Kidney capillary endothelial cell (primary cell): ENCODE data around the gene SEPTIN8.

Source experiments
- DNase-seq: peaks from one replicate; pipeline ENCODE4 v3.0.0-alpha.2; 2018; ENCODE audit warnings: low spot score

SEPTIN8 gene

DNA sequence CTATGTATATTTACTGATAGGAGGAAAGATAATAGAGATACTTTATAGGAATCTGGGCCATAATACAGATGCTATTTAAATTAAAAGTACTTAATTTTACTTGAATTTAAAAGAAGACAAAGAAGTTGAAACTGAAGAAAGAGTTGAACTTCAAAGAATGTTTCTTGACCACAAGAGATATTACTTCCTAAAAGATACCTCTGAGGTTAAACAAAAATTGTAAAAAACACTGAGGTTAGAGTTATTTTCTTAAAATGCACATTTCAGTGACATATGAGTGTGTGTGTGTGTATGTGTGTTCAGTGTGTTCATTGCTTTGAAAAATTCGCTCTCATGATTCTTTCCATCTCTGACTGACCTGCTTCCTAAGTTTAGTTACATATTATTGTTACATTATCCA lies 3.5 kb upstream of the SEPTIN8 start:
- no peak for DNase-seq

DNA sequence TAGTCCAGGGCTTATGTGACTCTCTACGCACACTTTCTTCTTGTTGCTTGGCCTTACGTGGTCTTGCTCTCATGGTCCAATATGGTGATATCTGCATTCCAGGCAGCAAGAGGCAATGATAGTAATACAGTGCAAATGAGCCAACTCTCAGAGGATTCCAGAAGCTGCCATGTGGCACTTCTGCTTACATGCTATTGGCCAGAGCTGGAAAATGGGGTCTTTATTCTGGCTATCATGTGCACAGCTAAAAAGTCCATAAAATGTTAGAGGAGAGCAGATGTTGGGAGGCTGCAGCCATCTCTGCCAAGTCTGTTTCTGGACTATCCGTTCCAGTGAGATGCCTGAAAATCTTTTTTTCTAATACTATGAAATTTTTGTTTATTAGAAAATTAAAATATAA lies 2.9 kb upstream of the SEPTIN8 start:
- no peak for DNase-seq

DNA sequence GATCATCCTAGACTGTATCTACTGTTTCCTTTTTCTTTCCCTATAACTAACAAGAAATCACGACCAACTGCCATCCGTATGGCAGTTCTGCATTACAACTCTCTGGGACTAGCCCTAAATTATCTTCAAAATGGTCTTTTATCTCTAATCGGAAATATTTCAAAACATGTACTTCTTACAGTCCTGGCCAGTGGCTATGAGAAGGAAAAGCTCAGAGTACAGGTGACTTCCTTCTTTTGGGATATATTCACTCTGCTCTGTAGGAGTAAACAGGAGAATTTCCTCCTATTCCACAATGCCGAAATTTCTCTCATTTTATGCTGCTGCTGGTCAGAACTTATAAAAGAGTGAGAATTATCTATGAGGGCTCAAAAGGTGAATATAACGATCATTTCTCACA lies 1.8 kb upstream of the SEPTIN8 start:
- no peak for DNase-seq

DNA sequence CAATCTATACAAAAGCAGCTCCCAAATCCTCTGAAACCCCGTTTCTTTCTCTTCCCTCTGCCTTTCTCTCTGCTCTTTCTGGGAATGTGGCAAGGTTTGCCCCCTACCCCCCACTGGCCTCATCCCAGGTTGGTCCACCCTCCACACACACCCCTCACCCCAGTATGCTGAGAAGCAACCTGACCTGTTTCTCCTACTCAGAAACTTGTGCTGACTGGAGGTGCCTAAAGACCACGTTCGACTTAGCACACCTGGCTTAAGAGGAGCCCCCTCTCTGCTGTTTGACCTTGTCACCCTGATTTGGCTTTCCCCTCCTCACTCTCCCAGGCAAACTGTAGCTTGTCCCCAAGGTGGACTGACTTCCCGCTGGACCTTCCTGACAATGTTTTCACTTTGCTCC lies 1.1 kb upstream of the SEPTIN8 start:
- no peak for DNase-seq

DNA sequence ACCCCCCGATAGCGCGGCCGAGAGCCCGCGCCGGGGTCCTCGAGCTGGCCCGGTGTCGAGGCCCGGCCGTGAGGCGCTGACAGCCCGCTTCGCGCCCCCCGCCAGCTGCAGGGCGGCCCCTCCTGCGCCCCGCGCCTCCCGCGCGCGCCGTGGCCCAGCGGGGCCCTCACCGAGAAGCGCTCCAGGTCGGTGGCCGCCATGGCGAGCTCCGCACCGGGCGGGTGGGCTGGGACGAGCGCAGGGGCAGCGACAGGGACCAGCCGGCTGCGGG lies 166 bp downstream of the SEPTIN8 start:
- DNase-seq = no peak

DNA sequence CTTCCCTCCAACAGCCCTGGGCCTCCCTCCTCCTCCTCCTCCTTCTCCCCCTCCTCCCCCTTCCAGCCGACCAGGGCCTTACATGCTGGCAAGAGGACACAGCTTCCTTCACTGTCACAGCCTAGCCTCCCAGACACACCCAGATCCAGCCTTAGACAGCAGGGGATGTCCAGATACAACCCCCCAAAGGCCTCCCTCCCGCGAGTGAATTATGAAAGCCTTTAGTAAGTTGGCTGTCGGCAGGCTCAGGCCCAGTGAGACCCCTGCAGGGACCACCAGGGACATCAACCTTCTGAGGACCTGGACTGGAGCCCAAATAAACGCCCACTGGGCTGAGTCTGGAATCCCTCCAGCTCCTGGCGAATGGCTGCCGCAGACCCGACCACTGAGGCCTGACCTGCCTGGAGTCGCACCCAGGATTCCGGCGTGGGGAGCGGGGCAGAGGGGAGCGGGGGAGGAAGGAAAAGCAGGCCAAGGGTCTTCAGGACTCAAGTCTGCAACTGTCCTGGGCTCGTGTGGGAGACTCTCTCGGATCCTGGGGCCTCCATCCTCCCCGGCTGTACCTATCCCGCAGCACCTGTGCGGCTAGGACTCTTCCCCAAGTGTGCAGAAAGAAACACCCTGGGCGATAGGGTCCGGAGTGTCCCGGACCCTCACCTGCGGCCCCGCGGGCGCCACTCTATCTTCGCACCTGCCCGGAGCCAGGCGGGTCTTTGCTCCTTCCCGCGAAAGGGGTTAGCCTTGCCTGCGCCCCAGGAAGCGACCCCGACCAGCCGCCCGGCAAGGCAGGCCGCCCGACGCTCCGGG lies 705 bp downstream of the SEPTIN8 start:
- DNase-seq = no peak

DNA sequence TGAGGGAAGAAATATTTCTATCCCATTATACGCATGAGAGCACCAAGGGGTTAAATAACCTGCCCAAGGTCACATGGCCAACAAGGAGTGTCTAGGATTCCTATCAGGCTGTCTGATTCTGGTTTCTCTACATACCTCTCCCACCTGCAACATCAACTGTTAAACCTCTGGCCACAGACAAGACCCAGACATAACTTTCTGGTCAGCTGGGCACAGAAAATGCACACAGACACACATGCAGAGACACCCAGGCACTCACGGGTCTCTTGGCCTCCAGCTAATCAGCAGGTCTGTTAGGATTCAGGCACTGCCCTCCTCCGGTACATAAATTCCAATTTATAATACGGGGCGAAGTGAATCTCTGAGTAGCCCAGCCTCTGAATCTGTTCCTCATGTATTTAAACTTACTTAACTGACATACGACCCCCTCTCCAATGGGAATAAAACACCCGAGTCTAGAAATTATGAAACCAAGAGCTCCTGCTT lies 1.5 kb downstream of the SEPTIN8 start:
- no peak for DNase-seq

DNA sequence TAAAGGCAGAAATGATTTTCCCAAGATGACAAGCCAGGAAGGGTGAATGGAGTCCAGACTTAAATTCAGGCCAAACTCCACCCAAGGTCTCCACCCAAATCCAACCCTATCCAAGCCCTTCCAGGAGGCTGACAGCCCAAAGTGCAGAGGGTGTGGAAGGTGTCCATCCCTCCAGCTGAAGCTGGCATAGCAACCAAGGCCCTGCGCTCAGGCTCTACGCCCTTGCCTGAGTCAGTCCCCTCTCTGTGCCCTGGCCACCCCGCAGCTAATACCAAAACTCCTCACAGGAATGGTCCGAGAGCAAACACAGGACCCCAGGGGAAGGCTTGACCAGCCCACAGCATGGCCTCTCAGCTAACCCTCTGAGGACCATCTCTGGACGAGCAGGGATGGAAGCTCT lies 2.1 kb downstream of the SEPTIN8 start:
- DNase-seq = no peak

DNA sequence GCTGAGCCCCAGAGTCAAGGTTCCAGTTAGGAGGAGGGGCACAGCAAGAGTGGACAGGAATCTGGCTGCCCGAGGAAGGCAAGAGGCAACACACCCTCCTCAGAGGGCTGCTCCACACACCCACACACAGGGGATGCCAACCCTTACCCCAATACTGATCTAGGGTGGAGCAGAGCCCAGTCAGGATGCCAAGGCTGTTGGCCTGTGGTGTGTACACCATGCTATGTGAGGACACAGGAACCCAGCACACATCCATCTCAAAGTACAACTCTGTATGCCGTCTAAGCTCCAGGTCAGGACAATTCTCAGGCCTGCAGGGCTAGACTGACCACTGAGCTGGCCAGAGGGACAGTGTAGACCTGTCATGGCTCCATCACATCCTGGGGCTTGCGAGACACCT lies 2.6 kb downstream of the SEPTIN8 start:
- no peak for DNase-seq

DNA sequence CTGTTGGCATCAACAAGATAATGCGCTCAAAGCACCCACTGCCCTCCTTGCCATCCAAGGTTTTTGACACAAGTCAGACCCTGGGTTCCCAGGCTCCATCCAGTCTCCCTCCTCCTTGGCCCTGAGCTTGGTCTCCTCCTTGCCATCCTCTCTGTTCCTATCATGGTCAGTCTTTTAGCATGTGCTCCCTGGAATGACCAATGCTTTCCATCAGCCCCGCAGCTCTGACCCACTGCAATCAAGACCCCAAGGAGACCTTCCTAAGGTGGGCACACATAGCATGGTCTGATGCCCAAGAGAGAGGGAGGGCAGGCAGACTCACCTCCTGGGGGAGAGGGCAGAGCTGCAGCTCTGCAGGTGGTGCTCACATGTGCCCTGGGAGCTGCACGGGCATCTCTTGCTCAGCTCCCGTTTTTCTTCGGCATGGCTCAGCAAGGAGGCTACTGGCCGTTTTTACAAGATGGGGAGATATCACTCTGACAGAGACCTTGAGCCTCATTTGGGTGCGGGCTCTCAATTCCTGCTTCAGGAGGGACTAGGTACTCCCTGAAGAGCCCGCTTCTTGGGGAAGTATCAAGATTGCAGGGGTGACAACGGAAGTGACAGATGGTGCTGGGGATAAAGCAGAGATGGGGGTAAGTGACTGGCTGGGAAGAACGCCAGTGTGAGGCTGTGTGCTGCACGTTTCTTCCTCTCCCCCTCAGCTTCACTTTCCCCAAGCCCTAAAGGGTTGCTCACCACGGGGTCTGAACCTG lies 3.3 kb downstream of the SEPTIN8 start:
- no peak for DNase-seq

DNA sequence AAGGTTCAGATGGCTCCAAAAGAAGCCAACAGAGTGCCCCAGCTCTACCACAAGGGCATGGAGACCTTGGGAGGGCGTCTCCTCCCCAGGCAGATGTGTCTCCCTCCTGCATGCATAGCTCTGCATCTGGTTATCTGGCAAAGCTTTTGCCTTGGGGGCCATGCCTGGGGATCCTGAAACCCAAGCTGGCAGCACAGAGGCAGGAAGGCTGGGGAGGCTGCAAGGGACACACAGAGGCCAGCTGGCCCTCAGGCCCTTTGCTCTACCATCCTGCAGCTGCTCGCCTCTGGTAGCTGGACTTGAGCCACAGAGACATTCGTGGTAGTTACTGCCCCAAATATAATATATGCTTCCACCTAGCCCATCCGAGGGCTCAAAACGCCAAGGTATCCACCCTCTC lies 3.9 kb downstream of the SEPTIN8 start:
- DNase-seq = no peak

DNA sequence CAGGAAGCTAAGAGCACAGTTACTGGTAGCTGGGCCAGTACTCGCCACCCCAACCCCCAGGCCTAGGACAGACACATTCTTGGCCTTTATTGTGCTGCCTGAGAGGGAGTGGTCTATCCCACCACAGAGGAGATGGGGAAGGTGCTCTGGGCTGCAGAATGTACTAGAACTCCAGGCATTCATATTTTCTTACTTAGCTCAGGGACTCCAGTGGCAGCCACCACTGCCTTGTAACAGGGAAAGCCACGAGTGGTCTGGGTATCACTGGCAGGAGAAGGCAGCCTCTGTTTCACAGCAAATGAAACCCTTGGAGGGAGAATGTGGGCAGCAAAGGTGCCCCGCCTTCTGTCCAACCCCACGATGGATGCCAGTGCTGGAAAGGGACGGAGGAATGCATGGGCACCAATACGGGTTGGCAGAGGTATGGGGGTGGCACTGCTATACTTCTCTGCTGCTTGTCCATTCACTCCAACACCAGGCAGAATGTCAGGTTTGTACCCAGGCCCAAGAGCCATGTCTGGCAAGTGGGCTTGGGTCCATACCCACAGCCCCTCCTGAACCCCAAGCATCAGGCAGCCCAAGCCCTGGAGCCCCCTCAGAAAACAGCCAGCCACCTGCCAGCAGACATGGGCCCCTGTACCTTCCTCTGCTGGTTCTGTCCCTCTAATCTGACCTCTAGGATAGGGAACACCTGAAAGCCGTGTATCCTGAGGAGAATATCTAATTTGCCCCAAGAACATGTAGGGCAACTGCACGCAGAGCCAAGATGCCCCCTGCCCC lies 4.6 kb downstream of the SEPTIN8 start:
- DNase-seq = no peak

DNA sequence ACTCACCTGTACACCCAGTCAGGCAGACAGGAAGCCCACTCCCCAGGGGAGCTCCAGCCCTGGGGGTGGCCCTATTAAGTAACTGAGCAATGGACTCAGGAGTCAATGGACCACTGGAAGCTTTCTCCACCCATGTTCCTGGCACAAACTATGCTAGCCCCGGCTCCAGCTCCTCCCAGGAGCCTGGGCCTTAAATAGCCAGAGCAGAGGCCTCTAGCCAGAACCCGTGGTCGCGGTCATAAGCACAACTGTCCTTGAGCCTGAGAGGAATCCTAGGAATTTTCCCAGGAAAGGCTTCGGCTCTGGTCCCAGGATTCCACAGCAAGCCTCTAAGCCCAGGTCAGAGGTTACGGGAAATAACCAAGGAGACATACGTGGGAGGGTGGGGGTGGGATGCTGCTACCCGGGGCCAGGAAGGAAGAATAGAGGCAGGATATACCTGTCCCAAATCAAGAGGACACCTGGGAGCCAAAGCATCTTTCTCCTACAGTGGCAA lies 5.5 kb downstream of the SEPTIN8 start:
- DNase-seq = no peak

DNA sequence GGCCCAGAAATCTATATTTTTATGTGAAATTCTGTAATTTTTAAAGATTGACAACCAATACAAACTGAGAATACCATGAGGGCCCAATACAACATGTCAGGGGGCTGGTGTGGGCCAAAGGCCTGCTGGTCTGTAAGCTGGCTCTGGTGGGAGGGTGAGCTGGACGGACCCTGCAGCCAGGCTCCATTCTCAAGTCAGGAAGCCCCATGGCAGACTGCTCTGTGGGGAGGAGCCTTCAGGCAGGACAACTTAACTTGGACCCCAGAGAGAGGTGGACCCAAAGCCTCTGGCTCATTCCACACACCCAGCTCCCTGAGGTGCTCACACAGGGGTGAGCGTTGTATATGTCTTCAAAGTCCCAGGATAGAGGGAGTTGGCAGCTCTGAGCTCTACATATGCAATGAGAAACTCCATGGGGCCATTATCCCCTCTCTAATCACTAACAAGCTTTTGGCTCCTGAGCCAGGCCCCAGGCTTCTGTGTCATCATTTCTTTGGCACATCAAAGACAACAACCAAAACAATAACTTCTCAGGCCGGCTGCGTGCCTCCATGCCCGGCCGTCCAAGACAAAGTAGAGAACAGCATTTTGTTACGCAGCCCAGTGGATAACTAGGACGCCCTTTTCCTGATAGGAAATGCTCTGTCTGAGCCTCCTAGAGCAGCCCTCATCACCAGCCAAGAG lies 6.4 kb downstream of the SEPTIN8 start:
- no peak for DNase-seq

DNA sequence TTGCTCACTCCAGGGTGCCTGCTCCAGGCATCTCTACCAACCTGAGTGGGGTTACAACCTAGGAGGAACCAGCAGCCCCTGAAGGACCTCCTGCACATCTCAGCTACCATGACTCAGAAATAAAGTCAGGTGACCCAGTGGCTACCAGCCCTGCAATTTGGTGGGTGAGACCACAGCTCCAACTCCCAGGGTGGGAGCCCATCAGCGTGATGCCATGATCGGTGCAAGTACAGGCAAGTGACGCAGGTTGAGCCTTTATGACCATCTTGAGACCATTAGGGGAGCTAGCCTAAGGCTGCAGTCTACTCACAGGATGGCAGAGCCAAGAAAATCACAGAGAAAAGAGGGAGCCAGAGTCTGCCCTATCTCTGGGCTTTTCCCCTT lies 8.6 kb downstream of the SEPTIN8 start:
- DNase-seq = no peak

DNA sequence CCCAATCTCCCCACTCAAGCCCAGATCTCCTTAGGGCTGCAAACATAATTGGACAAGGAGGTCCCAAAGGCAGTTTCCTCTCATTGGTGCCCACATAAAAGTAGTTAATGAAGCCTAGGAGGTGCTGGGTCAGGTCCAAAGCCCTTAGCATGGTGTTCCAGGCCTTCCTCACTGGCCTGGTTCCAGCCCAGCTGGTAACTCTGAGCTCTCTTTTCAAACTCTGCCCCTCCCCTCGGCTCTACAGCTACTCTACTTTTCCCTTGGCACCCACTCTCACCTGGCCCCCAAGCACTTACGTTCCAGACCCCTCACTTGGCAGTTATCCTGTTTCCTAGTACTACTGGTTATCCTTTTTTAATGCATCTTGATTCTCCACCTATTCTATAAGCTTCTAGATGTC lies 9.9 kb downstream of the SEPTIN8 start:
- DNase-seq = no peak

DNA sequence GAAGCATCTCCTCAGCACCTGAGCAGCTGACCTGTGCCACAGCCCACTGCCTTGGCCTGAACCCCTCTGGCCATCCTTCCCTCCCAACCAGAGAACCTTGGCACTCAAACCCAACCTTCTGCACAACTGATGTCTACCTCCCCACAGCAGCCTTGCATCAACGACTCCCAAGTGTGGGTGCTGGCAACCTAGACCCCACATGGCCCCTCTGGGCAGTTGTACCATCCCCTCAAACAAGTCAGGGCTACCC lies 10.3 kb downstream of the SEPTIN8 start:
- DNase-seq = no peak

DNA sequence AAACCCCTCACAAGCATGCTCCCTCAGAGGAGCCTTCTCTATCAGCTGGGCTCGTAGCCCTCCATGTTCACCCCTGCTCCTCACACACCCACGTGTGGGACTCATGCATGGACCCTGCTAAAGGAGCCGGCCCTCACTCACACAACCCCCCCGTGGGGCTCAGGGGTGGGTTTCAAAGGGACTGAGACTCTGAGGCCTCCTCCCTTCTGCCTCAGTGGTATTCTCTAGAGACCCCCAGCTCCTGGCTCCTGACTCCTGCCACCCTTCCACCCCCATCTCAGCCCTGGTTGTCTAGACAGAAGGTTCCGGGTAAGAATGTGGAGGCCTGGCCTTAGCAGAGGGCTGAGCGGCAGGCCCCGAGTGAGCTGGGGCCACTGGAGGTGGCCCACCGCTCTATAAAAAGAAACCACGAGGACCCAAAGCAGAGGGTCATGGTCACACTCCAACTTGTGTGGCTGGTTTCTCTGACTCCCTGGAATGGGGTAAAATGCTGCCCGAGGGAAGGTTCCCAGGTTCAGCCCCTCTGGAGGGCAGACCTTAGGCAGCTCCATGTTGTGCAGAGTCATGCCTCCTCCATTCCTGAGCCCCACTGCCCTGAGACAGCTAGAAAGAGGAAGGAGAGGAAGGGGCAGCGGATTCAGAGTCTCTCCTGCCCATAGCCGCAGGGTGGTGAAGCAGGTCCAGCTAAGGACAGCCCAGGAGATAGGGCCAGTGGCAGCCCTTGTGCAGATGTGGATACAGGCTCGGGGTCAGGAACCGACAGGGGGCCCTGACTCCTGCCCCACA lies 10.8 kb downstream of the SEPTIN8 start:
- DNase-seq = no peak

DNA sequence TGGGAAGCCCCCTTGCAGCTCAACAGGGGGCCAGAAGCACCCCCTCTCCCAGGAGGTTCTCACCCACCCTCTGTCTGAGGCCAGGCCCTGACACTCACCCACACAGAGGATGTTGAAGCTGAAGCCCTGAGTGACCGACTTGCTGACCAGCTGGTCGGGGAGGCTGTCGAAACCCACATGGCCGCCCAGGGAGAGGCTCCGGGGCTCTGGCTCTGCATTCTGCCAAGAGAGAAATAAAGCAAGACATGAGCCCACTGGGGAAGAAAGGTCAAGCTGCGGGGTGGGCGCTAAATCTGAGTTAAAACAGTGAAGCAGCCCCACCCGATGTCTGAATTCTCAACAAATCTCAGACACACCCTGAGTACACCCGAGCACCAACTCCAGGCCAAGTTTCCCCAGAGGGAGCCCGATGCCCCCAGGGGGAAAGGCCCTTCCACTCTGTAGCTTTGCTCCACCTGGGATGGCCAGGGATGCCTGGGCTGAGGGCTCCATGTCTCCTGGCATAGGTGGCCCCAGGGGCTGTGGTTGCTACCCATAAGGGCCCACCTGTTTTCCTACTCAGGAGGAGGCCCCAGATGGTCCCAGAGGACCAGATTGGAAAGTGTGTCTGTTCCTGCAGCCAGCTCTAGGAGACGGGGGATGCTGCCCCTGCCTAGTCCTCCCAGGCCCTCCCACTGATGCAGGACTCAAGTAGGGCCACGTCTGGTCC lies 11.6 kb downstream of the SEPTIN8 start:
- no peak for DNase-seq

DNA sequence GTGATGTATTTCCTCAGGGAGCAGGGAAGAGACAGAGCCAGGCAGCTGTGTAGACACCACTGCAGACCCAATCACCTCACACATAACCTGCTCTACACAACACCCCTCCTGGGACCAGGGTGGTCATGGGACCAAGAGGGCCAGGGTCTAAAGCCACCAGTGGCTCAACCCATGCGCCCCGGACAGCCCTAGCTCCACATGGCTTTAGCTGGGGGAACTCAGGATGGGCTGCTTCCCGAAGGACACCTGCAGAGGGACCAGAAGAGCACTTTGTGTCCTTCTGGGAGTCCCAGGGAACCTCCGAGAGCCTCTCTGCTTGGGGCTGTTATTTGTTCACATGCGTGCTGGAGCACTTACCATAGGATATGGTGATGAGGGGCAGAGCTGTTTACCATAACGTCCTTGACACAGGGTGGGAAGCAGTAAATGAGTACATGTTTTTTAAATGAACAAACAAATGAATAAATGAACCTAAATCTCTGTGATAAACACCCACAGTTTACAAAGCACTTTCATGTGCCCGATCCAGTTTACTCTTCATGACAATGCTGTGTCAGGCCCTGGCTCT lies 12.3 kb downstream of the SEPTIN8 start:
- DNase-seq = no peak

DNA sequence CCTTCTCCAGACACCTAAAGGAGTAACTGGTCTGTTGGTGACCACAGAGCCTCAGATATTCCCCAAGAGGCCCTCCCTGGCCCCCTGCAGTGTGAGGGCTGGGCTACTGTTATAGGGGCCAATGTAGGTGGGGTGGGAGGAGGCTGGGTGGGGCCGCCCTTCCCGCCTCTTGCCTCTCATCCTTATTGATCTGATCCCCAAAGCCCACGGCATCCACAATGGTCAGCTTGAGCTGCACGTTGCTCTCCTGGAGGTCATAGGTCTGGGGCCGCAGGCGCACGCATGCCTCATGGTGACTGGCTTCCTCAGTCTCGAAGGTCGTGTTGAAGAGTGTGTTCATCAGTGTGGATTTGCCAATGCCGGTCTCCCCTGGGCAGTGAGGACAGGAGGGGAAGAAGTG lies 13.0 kb downstream of the SEPTIN8 start:
- DNase-seq = no peak
